SK-N-MC (cell line): ENCODE measurements around the gene ITPKA.

Experiments
- EZH2 ChIP-seq: fragments of 200-600 bp; sonication (generic); IDR thresholded peaks from one replicate; pipeline ENCODE4 v1.6.1; 2017; ENCODE audit warnings: antibody characterized with exemption
- FOXP2 ChIP-seq: optimal IDR thresholded peaks from 2 replicates; pipeline ENCODE3; 2011; ENCODE audit warnings: mild to moderate bottlenecking, moderate library complexity; ENCODE audit not compliant: insufficient read depth; ENCODE audit errors: extremely low read length, control extremely low read depth
- POLR2AphosphoS5 ChIP-seq: IDR thresholded peaks from 2 replicates; pipeline ENCODE4 v1.6.1; 2012; ENCODE audit warnings: mild to moderate bottlenecking, low read depth, low read length, borderline replicate concordance

DNA sequence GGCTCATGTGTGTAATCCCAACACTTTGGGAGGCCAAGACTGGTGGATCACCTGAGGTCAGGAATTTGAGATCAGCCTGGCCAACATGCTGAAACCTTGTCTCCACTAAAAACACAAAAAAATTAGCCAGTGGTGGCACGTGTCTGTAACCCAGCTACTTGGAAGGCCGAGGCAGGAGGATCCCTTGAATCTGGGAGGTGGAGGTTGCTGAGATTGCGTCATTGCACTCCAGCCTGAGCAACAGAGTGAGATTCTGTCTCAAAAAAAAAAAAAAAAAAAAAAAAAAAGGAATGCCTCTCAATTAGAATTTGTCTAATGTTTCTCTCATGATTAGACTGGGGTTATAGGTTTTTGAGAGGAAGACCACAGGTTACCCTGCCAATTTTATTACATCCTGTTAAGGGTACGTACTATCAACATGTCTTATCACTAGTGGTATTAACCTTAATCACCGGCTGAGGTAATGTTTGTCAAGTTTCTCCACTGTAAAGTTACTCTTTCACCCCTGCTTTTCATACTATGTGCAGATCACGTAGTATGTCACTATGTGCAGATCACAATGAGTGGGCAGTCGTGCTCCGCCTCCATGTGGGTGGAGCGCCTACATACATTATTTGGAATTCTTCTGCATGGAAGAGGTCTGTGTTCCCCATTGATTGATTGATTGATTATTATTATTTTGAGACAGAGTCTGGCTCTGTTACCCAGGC is 56.5 kb downstream of the ITPKA start:
- TF ChIP-seq POLR2AphosphoS5 = no peak
- no peak for TF ChIP-seq EZH2
- TF ChIP-seq FOXP2 = no peak
